Measurements from ENCODE around the gene PCARE.

DNA sequence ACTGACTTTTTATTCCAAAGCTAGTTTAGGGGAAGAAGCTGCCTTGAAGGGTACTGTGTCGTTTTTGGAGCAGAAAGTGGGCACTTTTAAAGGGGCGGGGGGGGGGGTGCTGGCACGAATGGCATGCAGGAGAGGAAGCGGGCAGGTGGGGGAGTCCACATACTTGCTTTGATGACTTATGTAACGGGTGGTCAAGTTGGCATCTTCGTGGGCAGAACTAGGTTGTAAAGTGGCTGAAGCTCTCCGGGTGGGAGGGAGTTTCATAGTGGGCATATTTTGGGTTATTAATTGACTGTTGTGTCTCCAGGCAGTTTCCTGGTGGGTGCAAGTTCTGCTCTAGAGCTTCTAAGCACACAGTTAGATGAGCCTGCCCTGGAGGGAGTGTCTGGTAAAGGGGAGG lies 19.9 kb downstream of the PCARE start:
- no peak for TF ChIP-seq FOXA1 (IDR thresholded peaks at IDR 0.05)
- no peak for TF ChIP-seq FOXK2 (IDR thresholded peaks at IDR 0.05)
- TF ChIP-seq NFRKB (IDR thresholded peaks at IDR 0.05), result no peak
- TF ChIP-seq FOXM1 (IDR thresholded peaks at IDR 0.05; ENCODE audit: borderline replicate concordance), result no peak
- TF ChIP-seq TARDBP (IDR thresholded peaks at IDR 0.05), result no peak
- TF ChIP-seq HDGF (IDR thresholded peaks at IDR 0.05; ENCODE audit: borderline replicate concordance), result no peak
- TF ChIP-seq BHLHE40 (IDR thresholded peaks at IDR 0.05; ENCODE audit: borderline replicate concordance), result no peak
- no peak for TF ChIP-seq ELF4 (IDR thresholded peaks at IDR 0.05)
- TF ChIP-seq SP1 (IDR thresholded peaks at IDR 0.05), result no peak
- TF ChIP-seq LEF1 (IDR thresholded peaks at IDR 0.05; ENCODE audit: borderline replicate concordance), result no peak
- TF ChIP-seq, protein P1, sequence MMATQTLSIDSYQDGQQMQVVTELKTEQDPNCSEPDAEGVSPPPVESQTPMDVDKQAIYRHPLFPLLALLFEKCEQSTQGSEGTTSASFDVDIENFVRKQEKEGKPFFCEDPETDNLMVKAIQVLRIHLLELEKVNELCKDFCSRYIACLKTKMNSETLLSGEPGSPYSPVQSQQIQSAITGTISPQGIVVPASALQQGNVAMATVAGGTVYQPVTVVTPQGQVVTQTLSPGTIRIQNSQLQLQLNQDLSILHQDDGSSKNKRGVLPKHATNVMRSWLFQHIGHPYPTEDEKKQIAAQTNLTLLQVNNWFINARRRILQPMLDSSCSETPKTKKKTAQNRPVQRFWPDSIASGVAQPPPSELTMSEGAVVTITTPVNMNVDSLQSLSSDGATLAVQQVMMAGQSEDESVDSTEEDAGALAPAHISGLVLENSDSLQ (IDR thresholded peaks at IDR 0.05), result no peak
- TF ChIP-seq CTBP1 (IDR thresholded peaks at IDR 0.05; ENCODE audit: borderline replicate concordance), result no peak
- no peak for TF ChIP-seq SUZ12 (IDR thresholded peaks at IDR 0.05)
- no peak for TF ChIP-seq L3MBTL2 (conservative IDR thresholded peaks at IDR 0.05)

All from HEK293T (cell line).